ENCODE data around the gene NSDHL.

Gene NSDHL

DNA sequence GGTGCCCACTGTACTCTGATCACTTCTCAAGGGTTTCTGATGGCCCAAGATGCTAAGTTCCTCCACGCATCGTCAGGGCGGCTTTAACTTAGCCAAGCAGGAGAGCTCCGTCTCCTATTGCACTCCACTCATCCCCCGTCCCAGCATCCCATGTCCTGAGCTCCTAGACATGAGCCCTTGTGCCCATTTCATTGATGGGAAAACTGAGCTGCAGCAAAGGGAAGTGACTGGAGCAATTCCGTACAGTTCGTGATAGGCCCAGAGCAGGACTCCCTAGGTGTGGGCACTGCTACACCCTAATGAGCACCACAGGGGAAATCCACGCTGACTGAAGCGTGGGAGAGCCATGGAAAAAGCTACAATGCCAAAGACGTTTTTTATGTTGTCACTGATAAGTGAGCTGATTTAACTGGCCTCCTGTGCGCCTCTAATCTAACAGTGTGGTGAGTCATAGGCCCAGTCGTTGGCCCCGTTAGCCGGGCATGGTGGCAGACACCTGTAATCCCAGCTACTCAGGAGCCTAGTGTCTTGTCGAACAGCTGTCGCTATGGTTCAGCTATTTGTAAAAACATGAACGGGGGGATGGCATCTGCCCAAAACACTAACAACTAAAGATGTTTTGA, 14.9 kb downstream of the NSDHL start:
- no peak for DNase-seq

- no peak for DNase-seq
These were observed 16.4 kb downstream of the NSDHL start for GRCh38 chrX:152847281-152847680.

DNA sequence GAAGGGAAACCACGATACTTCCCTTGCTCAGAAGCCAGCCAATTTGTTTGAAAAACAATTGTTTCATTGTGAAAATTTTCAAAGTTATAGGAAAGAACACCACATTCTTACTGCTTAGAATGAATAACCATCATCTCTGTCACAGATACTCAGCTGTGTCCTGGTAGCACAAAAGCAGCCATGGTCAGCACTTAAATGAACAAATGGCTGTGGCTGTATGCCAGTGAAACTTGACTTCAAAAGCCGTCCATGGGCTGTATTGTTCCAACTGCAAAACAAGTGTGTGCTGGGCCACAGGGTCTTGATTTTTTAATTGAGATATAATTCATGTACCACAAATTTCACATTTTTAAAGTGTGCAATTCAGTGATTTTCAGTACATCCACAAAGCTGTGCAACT, 19.6 kb downstream of the NSDHL start:
- DNase-seq, result no peak

GRCh38 chrX:152853986-152854385, 23.1 kb downstream of the NSDHL start:
- no peak for DNase-seq

DNA sequence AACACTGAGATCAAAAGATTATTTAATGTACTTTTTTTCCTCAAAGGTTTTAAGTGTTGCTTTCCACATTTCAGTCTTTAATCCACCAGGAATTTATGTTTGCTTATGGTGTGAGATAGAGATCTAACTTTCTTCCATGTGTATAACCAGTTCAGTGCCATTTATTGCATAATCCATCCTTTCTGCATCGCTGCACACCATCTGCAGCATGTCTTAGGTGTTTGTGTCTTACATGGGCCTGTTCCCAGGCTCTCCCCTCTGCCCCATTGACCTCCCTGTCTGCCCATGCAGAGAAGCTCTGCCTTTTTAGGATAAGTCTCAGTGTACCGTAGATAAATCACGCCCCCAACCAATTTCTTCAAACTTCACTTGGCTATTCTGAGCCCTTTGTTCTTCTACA, 30.3 kb downstream of the NSDHL start:
- no peak for DNase-seq

DNA sequence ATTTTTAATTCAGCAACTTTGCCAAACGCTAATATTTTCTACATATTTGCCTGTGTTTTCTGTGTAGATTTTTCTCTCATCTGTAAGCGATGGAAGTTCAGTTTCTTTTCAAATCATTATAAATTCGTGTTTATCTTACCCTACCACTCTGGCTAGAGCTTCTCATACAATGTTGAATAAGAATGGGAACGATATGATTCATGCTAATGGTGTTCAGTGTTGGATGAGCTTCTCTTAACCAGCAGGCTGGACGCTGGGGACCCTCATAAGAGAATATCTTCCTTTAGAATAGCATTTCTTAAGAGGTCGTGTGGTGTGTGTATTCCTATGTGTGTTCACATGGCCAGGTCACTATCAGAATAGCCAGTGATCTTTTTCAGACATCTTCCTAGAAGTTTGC, 31.0 kb downstream of the NSDHL start:
- no peak for DNase-seq

GRCh38 chrX:152865232-152865920, 34.5 kb downstream of the NSDHL start:
- DNase-seq, result no peak

DNA sequence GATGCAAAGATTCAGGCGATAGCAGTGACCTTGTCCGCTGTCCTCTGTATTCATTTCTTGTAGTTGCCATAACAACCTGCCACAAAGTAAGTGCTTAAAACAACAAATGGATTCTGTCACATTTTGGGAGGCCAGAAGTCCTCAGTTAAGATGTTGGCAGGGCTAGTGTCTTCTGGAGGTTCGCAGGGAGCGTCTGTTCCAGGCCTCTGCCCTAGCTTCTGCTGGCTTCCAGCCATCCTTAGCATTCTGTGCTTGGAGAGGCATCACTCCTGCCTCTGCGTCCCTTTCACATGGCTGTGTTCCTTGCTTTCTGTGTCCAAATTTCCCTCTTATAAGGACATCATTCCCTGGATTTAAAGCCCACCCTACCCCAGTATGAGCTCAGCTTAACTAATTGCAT, 35.5 kb downstream of the NSDHL start:
- DNase-seq, result no peak

DNA sequence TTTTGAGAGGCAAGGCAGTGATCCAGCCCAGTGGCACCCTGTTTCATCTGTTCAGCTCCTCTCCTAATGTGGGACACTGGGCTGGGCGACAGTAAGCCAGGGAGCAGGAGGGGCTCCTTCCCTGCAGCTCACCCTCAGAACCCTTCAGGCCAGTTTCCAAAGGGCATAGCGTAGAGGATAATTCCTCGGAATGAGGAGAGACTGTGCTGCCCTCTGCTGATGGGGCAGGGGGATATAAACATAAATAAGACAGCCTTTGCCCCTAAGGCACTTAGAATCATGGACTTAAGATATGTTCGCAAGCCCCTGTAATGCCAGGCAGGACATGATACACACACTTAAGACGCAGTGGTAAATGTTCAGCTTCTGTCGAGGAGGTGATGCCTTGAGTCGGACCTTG, 39.1 kb downstream of the NSDHL start:
- no peak for DNase-seq

DNA sequence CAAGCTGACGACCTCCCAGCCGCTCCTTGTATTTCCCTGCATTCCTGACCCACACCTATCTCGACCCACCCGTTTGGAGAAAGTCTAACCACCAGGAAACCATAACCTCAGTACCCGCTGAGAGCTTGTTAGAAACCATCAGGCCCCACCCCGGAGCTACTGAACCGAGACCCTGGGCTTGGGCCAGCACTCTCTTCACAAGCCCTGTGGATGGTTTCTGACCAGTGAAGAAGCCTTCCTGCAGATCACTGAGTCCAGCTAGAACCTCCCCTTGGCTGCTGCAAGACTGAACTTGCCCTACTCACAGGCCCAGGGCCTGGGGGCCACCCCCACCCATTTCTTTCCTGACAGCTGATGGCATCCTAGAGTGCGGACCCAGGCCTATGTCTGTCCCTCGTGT, 40.4 kb downstream of the NSDHL start:
- no peak for DNase-seq

- no peak for DNase-seq
These were observed 41.7 kb downstream of the NSDHL start for GRCh38 chrX:152872522-152872921.

DNA sequence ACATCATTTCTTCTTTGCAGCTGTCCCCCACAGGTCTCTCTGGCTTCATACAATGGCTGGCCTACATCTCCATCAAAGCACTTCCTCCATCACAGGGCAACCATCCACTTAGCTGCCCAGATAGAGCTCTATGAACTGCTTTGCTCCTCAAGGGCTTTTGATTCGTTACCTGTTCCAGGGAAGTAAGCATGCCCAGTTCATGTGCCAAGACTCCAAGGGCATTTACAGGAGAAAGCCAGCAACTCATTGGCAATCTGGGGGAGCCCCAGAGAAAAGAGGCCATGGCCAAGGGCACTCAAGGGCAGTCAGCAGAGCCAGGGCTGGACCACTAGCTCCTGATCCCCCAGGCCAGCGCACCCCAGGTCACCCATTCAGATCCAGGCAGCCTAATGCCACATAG, 42.5 kb downstream of the NSDHL start:
- no peak for DNase-seq

DNA sequence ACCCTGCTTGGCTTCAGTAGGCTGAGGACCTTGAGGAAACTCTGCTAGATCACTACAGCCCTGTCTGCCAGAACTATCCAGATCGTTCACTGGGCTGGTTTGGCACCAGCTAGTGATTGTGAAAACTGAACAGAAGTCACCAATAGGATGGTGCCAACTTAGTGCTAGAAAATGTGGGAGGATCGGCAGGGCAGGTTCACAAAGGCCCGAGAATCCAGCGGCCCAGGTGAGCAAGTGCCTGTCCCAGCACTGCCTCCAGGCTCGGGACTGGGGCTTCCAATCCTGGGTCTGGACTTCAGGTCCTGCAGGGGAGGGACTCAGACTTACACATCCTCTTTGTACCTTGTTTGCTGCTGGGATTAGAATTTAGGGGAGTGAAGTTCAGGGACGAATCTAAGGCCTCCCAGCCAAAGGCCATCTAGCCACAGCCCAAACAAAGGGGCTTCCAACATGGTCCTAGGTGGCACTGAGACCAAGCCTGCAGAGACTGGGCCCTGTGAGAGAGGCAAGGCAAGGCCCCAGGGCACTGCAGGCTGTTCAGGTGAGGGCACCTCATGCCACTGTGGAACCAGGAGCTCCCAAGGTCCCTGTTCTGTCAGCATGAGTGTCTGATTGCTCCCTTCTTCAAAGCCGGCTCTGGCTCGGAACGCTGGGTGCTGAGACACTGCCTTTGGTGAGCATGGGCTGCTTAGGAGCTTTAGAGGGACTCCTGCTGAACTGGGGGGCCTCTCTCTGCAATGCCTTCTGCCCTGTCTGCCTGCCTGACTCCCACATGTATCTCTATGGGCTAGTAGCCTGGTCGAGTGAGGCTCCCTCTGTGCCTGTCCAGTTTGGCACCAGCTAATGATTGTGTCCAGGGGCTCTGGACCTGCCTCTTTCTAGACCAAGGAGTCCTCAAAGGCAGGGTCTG, 46.3 kb downstream of the NSDHL start:
- DNase-seq, result no peak

DNA sequence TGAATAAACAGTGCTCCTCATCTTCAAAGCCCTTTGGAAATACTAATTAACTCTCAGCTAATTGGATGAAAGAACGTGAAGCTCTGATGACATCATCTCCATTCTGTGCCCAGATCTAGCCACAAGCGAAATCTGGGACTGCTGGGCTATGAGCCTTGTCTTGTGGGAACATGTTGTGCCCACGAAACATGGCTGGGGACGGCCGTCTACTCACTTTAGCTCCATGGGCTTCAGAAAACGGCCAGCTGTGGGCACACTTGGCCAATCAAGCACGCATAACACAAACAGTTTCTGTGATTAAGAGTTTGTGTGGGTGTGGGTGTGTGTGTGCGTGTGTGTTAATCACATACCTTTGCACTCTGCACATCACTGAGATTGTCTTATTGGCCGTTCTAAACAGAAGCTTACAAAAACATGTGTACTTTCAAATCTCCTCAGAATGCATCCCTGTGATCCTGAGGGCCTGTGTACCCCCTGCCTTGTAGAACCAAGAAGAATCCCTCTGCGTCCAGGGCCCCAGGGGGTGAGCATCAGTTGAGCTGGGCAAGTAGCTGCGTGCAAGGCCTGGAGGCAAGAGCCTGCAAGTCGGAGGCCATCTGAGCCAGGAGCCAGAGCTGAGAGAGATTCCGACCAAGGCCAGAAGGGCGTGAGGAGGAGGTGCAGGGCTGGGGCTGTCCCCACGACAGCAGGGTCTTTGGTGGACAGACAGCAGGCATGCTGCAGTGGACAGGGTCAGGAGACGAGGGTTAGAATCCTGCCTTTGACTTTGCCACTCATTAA, 48.3 kb downstream of the NSDHL start:
- DNase-seq, result no peak

- no peak for DNase-seq
These were observed 50.4 kb downstream of the NSDHL start for GRCh38 chrX:152881289-152881688.

DNA sequence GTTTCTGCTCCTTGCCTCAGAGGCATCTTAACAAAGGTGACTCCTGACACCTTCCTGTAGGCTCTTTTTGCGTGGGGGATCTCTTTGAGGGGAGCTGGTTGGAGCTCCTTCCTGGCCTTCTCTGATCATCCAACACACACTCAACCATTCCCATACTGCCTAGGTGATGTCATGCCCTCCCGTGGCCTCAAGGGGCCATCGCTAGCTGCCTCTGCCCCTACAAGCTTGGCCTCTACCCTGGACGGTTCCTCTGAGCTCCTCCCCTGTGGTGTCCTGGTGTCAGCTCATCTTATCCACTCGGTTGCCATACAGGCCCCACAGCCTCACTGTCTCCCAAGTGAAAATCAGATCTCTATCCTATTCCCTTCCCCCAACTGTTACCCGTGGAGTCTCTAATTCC, 53.3 kb downstream of the NSDHL start:
- no peak for DNase-seq

DNA sequence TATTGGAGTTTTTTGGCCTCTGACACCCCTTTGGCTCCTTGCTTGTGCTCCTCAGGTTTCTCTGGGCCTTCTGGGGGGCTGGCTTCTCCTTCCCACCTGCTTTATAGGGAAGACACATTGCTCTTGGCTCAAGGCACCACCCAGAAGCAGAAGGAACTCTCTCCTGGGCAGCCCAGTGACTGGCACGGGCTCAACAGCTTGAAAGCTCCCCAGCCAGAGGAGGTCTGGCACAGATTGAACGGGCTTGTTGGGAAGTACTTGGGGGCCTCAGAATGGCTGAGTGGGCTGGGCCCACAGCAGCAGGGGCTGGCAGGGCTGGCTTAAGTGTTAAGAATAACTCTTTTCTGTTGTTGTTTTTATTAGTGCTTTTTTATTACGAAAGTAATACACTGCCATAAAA, 55.9 kb downstream of the NSDHL start:
- DNase-seq, result no peak

DNA sequence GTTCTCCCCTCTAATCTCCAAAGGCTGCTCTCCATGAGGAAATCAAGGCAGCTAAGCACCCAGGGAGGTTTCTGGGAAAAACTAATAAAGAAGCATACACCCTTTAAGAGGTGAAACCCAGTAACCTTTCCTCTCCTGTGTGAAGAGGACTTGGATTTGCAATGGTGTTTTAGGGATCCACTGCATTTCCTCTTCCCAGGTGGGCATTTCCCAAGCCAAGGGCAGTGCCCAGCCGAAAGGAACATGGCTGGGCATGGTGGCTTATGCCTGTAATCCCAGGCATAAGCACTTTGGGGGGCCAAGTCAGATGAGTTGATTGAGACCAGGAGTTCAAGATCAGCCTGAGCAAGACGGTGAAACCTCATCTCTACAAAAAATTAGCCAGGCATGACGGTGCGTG, 61.6 kb downstream of the NSDHL start:
- DNase-seq, result no peak

- DNase-seq, result no peak
These were observed 62.4 kb downstream of the NSDHL start for GRCh38 chrX:152892999-152893891.

DNA sequence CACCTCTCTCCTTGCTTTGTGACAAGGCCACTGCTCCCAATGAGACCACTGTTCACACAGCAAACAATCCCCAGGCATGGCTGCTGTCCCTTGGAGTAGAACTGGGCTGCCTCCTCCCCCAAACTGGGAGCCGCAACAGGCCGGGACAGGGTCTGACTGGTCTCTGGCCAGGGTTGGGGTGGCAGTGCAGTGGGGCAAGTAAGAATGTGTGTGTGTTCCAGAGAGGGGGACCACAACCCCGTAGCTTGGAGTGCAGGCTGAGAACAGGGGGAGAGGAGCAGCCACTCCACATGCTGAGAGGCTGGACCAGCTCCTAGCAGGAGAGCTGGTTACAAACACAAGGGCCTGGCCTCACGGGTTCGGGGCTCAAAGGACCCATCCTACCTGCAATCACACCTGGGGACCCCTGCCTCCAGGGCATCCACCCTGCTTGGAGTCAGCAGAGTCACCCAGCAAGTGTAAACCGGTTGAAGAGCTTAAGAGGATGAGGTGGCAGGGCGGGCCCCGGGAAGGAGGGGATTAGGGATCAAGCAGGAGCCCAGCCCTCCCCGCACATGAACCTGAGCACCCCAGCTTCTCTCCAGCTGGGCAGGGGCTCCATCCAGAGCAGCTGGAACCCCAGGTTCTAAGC, 63.2 kb downstream of the NSDHL start:
- DNase-seq, result no peak

DNA sequence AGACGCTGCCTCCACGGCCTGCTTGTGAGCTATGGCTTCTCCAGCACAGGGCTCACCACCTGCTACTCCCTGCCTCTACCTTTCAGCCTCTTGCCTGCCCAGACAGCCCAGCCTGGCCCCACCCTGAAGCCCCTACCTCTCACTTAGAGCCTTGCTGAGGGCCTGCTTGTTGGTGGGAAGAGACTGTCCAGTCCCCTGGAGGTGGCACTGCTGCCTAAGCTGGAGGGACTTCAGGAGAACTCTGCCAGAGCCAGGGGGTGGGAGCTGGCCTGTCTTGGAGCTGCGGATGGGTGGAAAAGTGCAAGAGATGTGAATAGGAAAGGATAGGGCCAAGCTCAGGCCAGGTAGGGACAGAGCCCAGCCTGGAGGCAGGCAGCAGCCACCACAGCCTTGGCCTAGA, 64.3 kb downstream of the NSDHL start:
- DNase-seq, result no peak

All from stimulated activated CD4-positive, alpha-beta T cell treated with anti-CD3 and anti-CD28 coated beads, Interleukin-4, amount 100 ng/mL, for 1 hour (primary cell).